GM21619 (cell line): ENCODE results near the gene FN1.

Experiments used
- ATAC-seq: cut with Tn5 transposase; IDR thresholded peaks from one replicate; pipeline ENCODE4 v1.9.1; 2021; ENCODE audit not compliant: unreplicated experiment

FN1 gene

GRCh38 chr2:215390550-215390913 is 45.3 kb downstream of the FN1 start:
- ATAC-seq = no peak

GRCh38 chr2:215388002-215388728 is 47.7 kb downstream of the FN1 start:
- ATAC-seq = no peak

GRCh38 chr2:215386566-215386965 is 49.3 kb downstream of the FN1 start:
- ATAC-seq = no peak

GRCh38 chr2:215384710-215385109 is 51.2 kb downstream of the FN1 start:
- no peak for ATAC-seq

- no peak for ATAC-seq
Measured at GRCh38 chr2:215383652-215384279, 52.1 kb downstream of the FN1 start.

GRCh38 chr2:215382480-215382879 is 53.4 kb downstream of the FN1 start:
- ATAC-seq = no peak

- no peak for ATAC-seq
Measured at GRCh38 chr2:215382011-215382410, 53.9 kb downstream of the FN1 start.

GRCh38 chr2:215380699-215381098 is 55.2 kb downstream of the FN1 start:
- ATAC-seq = no peak

GRCh38 chr2:215379948-215380347 is 55.9 kb downstream of the FN1 start:
- no peak for ATAC-seq

GRCh38 chr2:215379039-215379438 is 56.8 kb downstream of the FN1 start:
- no peak for ATAC-seq

GRCh38 chr2:215378045-215378444 is 57.8 kb downstream of the FN1 start:
- no peak for ATAC-seq

- ATAC-seq = no peak
Measured at GRCh38 chr2:215377283-215377682, 58.6 kb downstream of the FN1 start.

GRCh38 chr2:215376103-215376780 is 59.6 kb downstream of the FN1 start:
- ATAC-seq = no peak

- ATAC-seq = no peak
Measured at GRCh38 chr2:215375467-215375830, 60.4 kb downstream of the FN1 start.

GRCh38 chr2:215374642-215375466 is 61.0 kb downstream of the FN1 start:
- ATAC-seq = no peak

GRCh38 chr2:215374002-215374401 is 61.9 kb downstream of the FN1 start:
- no peak for ATAC-seq

GRCh38 chr2:215372968-215373649 is 62.8 kb downstream of the FN1 start:
- no peak for ATAC-seq

- ATAC-seq = no peak
Measured at GRCh38 chr2:215371915-215372897, 63.7 kb downstream of the FN1 start.

GRCh38 chr2:215370112-215370965 is 65.5 kb downstream of the FN1 start:
- ATAC-seq = no peak
